Caki2 (cell line): ENCODE results near the gene NRXN3. TPM values are rescaled to one million over a fixed set of nuclear protein-coding genes. Genes with fewer than 3 reads are reported as not detected.

Source experiments
- DNase-seq: peaks from one replicate; pipeline ENCODE4 v3.0.0-alpha.2; 2015; ENCODE audit warnings: low read depth
- in situ Hi-C: cut with HindIII; loops from 2 replicates; pipeline ENCODE4 v1.10.0; 2016; ENCODE audit warnings: low sequenced_read_pairs, low pct_unique_long_range_greater_than_20kb, mixed read lengths
- total RNA-seq: library from RNA; depleted of rRNA; stranded (reverse); fragments of >200 nt; shearing (Covaris generic); gene quantifications from 2 replicates; pipeline ENCODE4 v1.2.3, GENCODE V29; 2014; ENCODE audit warnings: low replicate concordance

Gene NRXN3
- total RNA-seq, 1 experiment from 2014 or later: not detected

DNA sequence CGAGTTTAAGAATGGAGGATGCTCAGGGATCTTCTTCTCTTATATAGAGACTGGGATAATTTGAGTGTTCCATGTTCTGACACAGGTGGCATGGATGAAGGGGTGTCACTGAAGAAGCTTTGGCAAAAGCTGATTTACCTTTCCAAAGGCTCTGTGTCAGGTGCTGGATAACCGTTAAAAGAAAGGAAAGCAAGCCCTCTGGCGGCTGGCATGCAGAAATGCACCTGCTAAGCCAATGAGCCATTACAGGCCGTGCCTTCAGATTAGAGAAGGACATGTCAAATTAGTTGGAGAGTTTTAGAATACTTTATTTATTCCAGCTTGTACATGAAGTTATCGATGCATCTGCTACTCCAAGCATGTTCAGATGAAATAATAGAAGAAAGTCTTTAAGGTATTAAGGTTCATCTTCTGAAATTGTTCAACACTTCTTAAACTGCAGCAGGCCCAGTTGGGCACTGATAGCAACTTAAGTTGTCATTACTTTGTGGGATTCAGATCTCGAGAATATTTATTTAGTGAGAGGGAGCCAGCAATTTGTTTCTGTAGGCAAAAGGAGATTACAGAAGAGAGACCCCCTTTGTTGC lies 678.2 kb downstream of the NRXN3 start:
- in situ Hi-C loops: no loop called here

DNA sequence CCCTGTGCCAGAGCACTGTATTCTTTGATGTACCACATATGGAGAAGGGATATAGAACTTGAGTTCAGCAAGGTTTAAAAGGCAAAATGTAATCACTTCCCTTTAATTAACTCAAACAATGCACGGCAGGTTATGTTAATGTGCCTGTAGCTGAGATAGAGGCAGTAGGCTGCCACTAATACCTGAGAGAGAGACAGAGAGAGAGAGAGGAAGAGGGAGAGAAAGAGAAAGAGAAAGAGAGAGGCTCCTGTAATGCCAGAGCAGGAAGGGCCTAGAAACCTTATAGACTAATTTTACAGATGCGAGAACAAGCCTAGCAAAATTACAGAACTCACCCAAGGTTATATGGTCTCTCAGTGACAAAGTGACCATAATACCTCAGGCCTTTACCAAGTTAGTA lies 679.8 kb downstream of the NRXN3 start:
- in situ Hi-C loops: no loop called here
- no peak for DNase-seq

More for the DNA sequence above, 678.2 kb downstream of the NRXN3 start:
- peak; percentile 16 for DNase-seq

DNA sequence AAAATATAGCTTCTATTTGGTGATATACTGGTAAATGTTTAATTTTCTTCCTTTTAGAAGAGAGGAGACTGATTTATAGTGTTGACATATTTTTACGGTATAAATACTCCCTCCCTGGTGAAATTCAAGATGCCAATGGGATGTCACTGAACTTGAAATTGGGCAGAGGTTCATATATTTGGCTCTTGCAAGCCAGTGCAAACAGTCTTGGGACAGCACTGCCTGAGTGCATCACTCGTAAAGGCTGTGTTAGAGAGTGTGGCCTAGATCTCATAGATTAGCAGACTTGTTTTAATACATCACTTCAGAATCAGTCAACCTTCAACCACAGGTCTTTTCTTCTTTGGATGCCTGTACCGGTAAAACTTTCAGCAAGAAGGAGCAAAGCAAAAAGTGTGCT lies 681.0 kb downstream of the NRXN3 start:
- in situ Hi-C loops: no loop called here

DNA sequence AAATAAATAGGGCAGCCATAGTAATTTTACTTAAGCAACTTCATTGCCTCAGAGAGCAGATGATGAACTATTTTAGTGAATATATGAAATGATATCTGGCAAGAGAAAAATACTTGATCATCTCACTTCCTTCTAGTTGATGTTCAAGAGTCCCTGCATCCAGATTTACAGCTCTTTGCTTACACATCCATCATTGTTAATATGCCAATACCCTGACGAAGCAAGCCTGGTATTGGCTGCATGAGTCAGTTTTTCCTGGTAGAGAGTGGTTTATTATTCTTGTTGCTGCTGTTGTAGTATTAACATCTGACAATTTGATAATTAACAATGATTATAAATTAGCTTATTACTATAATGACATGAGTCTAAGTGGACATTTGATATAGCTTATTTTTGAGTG lies 681.9 kb downstream of the NRXN3 start:
- DNase-seq: no peak
- in situ Hi-C loops: no loop called here

More for the DNA sequence above, 681.0 kb downstream of the NRXN3 start:
- no peak for DNase-seq

DNA sequence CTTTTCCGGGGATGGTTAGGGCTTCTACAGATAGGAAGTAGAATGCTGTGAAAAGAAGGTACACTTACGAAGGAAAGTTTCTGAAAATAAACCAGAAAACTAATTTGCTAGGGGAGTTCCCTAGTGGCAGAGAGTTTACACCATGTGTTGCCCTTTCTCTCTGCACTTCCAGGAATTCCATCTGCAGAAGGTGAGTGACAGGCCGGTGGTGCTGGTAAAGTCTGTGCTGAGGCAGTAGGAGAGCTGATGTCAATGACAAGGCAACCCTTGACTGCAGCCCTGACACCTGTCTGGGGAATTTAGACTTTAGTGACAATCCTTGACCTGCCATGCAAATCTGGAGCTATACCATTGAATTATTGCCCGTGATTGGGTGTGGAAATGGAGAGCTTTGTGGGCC lies 687.8 kb downstream of the NRXN3 start:
- in situ Hi-C loops: no loop called here
- DNase-seq: no peak

DNA sequence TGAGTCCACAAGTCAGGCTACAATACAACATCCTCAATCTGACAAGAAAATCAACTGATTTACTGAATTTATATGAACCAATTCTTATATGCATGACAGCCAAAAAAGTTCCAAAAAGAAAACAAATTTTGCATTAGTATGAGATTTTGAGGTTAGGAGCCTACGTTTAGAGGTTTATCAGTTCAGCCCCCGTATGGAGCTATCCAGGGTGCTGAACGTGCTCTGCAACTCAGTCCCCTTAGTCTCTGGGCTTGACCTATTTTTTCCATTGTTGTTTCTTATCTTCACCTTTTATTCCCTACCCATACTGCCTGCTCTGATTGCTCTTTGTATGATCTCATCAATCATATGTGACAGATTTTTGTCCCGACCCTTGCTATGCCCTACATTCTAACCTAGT lies 693.0 kb downstream of the NRXN3 start:
- DNase-seq: peak; percentile 4
- in situ Hi-C loops: no loop called here

DNA sequence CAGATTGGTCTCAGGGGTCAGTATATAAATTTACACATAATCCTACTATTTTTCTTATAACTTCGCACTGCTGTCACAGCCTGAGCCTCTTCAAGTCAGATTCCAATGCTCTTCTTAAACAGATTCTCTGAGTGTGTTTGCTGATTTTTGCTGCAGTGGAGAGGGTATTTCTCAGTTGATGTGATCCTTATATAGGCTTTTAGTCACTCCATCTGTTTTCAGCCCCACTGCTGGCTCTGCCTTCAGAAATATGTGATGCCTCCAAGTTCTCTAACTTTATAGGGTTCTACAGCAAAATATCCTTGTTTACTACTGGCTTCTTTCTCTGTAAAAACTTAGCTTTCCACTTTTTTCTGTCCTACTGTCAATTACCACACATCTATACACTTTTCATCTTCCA lies 702.7 kb downstream of the NRXN3 start:
- no peak for DNase-seq
- in situ Hi-C loops: no loop called here

DNA sequence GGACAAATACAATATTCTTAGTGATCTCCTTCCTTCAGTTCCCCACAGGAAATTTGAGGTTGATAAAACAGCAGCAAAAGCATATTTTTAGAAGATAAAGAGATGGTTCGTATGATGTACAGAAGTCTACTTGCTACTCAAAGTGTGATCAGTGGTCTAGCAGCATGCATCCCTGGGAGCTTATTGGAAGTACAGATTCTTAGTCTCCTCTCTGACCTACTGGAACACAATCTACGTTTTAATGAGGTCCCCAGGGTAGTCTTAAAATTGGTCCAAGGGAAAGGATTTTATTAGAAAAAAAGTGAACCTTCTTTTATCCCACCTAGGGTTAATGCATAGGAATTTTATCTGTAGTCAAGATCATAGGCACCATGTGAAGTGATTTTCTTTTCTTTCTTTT lies 703.4 kb downstream of the NRXN3 start:
- in situ Hi-C loops: no loop called here
- DNase-seq: no peak

DNA sequence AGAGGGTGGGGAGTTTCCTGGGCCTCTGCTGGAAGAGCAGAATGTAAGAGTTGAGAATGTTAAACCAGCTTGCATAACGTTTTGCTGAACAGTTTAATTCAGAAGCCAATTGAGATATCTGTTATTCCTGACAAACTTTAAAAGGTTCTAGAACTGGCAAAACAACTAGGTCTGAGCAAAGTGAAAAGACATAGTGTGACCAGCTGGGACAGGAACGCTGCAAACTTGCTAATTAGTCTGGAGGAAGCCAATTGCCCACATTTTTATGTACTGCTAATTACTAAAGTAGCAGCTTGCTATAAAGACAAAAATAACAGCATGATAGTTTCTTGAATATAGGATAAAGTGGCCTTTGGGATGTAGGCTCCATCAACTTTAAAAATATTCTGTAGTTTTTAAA lies 704.9 kb downstream of the NRXN3 start:
- DNase-seq: no peak
- in situ Hi-C loops: no loop called here

DNA sequence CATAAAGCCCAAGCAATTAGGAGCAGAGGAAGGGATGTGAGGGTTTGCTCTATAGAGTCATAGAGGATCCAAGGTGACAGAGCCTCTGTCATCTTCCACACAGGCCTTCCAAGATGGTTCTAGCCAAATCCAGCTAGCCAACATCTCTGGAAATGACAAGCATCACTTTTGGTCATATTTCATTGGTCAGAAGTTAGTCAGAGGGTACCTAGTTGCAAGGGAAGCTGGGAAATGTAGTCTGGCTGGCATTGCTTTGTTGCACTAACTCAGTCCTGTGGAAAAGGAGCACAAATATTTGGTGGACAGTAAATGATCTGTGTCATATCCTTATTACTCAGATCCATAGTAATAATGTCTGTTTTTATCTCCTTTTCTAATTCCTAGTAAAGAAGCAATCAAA lies 715.7 kb downstream of the NRXN3 start:
- DNase-seq: no peak
- in situ Hi-C loops: no loop called here

DNA sequence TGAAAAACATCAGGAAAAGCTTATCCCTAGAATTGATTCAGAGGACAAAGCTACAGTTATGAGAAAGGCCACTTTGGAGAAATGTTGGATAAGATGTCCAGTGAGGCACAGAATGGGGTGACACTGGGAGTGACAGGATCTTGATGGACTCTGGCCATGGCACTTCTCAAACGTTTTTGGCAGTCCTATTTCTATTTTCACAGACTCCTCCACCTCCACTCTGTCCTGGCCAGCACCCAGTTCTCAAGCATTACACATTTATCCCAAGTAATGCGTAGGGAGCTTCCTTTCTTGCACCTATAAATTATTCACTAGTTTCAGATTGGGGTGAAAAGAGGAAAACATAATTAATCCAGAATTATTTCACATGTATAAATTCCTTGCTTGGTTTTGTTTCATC lies 727.3 kb downstream of the NRXN3 start:
- in situ Hi-C loops: no loop called here
- no peak for DNase-seq

DNA sequence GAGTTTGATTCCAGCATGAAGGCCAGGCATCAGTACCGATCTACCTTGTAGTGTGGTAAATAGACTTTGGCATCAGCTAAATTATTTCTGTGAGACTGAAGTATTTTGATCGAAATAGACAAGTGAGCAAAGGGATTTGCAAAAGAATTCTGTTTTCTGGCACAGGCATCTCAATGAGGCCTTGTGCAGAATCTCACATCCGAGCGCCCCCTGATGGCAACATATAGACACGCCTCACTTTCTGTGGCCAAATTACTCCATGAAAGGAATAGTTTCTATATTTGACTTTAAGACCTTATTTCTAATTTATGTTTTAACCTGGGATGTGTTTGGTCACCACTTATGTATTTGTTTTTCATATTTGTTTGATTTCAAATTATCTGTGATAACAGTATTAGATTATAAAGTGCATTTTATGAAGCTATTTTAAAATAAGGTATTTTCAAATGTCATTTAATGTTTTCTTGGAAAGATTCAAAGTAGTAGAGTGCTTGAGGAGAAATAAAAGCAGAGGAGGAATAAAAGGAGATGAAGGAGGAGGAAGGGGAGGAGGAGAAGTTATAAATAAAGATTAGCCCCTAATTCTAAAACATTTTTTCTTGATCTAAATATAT lies 731.9 kb downstream of the NRXN3 start:
- in situ Hi-C loops: no loop called here
- no peak for DNase-seq

DNA sequence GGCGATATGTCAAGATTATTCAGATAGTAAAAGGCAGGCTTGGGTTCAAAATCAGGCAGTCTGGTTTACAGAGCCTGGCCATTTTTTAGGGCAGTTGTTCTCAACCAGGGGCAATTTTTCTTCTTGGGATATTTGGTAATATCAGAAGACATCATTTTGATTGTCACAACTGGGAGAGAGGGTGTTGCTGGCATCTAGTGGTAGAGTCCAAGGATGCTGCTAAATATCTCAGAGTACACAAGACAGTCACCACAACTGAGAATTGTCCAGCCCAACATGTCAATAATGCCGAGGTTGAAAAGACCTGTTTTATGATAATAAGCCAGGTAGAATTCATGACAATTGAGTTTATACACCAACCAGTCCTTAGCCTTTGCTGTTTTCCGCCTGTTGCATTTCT lies 733.9 kb downstream of the NRXN3 start:
- in situ Hi-C loops: no loop called here
- DNase-seq: no peak

DNA sequence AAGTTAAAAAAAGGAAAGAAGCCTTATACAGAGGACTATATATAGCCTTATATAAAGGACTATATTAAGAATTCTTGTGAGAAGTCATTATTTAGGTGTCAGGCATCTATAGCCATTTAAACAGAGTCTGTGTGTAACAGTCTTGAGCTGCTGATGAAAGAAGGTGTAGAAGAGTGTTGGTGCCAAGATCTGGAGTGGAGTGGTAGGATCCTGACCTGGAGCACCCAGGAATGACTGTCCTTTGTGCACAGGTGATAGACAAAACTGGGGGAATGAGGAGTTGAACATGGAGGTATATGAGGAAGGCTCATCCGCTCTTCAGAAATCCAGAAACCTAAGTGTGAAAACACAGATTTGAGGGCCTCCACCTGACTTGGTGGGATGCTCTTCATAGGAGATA lies 747.3 kb downstream of the NRXN3 start:
- DNase-seq: no peak
- in situ Hi-C loops: no loop called here

DNA sequence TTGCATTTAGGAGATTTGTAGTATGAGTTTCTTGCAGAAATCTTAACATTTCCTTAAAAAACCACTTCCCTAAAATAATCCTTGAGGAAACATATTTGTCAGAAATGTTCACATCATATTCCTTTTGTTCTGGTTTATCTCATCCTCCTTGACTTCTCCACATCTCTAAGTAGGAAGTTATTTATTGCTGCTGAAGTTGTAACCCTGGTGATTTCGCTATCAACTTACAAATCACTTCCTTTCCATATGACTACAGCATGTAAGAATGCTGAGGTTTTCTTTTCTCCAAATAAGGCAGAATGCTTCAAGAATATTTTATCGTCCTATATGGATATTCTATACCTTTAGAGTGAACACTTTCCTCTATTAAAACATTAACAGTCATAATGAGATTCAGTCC lies 751.7 kb downstream of the NRXN3 start:
- in situ Hi-C loops: no loop called here
- DNase-seq: no peak

DNA sequence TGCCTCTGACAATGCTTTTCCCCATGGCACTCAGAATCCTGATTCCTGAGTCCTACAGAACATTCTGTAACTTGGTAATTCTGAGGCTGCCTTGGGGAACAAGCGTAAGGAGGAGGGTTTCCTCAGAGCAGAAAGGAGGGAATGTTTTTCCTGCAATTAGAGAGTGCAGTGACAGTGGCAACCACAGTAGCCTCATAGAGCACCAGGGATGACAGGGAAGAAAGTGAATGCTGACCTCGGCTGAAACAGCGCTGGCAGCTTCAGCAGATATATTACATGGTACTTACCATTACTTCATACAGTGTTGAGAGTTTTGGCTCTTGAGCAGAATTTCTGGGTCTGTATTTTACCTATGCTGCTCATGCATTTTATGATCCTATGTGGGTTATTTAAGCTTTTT lies 757.1 kb downstream of the NRXN3 start:
- in situ Hi-C loops: no loop called here
- no peak for DNase-seq

DNA sequence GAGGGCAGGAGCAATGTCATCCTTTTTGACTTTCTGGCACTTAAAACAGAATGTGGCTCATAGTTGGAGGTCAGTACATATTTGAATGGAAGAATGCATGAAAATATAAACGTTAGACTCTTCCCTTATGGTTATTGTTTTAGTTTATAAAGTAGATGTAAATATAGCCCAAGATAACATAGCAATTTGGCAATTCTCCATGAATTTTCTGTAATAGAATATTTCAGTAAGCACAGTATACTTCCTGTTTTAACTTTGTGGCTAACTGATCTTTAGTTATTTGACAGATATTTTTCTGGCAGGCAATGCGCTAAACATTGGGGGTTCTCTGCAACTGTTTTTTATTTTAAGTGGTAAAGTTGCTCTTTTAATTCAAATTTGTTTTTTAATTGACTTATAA lies 763.0 kb downstream of the NRXN3 start:
- in situ Hi-C loops: no loop called here
- DNase-seq: no peak

DNA sequence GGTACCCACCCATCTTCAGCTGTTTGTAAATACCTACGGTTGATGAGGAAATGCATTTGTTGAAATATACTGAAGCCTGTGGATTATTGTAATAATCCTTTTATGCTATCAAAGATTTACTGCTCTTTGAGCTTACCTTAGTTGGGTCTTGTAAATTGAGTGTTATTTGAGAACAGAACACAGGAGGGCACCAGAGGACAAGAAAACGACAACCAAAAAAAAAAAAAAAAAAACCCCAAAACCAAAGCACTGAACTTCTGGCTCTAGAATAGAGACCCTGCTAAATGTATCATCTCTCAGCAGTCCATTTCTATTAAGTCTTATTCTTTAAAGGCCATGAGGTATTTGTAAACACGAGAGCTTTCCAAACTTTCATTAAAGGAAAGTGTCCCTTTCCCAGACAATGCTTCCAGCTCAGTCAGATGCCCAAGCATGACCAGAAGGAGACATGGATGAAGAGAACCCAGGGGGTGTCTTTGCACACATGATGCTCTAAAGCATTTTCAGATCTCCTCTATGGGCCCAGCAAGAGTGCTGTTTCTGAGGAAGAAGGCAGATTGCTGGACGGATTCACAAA lies 763.9 kb downstream of the NRXN3 start:
- DNase-seq: peak; percentile 27
- in situ Hi-C loops: no loop called here

DNA sequence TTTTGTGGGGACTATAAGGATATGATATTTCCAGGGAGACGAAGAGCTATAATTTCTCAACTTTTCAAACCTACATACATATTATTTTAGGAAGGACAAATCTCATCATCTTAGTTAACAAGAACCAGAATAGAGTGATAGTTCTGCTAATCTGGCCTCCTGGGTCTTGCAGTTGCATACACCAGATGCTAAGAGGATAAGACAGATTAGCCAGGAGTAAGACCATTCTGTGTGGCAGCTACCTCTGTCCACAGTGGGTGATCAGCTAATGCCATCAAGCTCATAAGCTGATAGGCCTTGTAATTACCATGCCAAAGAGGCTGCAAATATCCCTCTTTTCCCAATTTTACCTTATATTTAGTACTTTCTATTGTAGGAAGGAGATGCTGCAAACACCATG lies 776.8 kb downstream of the NRXN3 start:
- in situ Hi-C loops: no loop called here
- no peak for DNase-seq

DNA sequence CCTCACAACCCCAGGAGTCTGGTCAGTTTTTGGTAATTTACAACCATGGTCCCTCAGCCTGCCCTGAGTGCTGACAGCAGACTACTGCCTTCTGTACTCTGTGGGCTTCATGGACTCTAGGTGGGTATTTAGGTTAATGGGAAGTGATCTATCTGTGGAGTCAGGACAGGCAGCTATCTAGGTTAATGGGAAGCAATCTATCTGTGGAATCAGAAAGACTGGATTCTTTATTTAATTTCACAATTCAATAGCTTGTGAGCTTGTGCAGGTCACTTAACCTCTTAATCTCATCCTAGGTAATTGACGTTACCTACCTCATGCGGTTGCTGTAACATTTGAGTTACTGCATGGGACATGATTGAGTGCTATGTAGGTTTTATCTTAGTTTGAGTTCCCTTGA lies 777.5 kb downstream of the NRXN3 start:
- DNase-seq: no peak
- in situ Hi-C loops: no loop called here
